ENCODE data around the gene CELF1.
"Not testable (repeated sequence)": the region's sequence is repeated elsewhere in the genome, so short reads cannot be mapped to it uniquely, and the experiment has no call there.

Gene CELF1

GRCh38 chr11:47470671-47471070 is 82.3 kb downstream of the CELF1 start:
- H3K4me2 ChIP-seq (ENCODE audit: low read length): no peak overlapping the region
- no peak overlapping the region for H3K9ac ChIP-seq (ENCODE audit: low read depth, low read length)

GRCh38 chr11:47469361-47470179 is 83.4 kb downstream of the CELF1 start:
- Histone ChIP-seq H3K9me3 (replicated peaks; ENCODE audit: low read length) (no peaks in the 10 kb centered on the region), H3K4me3 (ENCODE audit: low read length) (no peak overlapping the region), H3K9ac (ENCODE audit: low read depth, low read length) (no peak overlapping the region), H3K36me3 (ENCODE audit: insufficient read depth, low read length) (peaks cover 68% of the 10 kb centered on the region), H3K4me1 (ENCODE audit: control insufficient read depth, insufficient read depth, low read length) (peaks cover 42% of the 10 kb centered on the region), H3K27me3 (ENCODE audit: control insufficient read depth, insufficient read depth, low read length) (no peaks in the 10 kb centered on the region), H3K4me2 (ENCODE audit: low read length) (no peak overlapping the region)

More at GRCh38 chr11:47470671-47471070, 82.3 kb downstream of the CELF1 start:
- H3K4me3 ChIP-seq (ENCODE audit: low read length): no peak overlapping the region
- H3K9me3 ChIP-seq (replicated peaks; ENCODE audit: low read length): no peaks in the 10 kb centered on the region
- H3K27me3 ChIP-seq (ENCODE audit: control insufficient read depth, insufficient read depth, low read length): no peaks in the 10 kb centered on the region
- H3K36me3 ChIP-seq (ENCODE audit: insufficient read depth, low read length): peaks cover 73% of the 10 kb centered on the region
- H3K4me1 ChIP-seq (ENCODE audit: control insufficient read depth, insufficient read depth, low read length): peaks cover 31% of the 10 kb centered on the region

GRCh38 chr11:47468598-47469214 is 84.2 kb downstream of the CELF1 start:
- Histone ChIP-seq H3K36me3 (ENCODE audit: insufficient read depth, low read length) (peaks cover 70% of the 10 kb centered on the region), H3K4me1 (ENCODE audit: control insufficient read depth, insufficient read depth, low read length) (peaks cover 46% of the 10 kb centered on the region), H3K4me2 (ENCODE audit: low read length) (no peak overlapping the region), H3K4me3 (ENCODE audit: low read length) (no peak overlapping the region), H3K27me3 (ENCODE audit: control insufficient read depth, insufficient read depth, low read length) (no peaks in the 10 kb centered on the region), H3K9ac (ENCODE audit: low read depth, low read length) (no peak overlapping the region), H3K9me3 (replicated peaks; ENCODE audit: low read length) (no peaks in the 10 kb centered on the region)

DNA sequence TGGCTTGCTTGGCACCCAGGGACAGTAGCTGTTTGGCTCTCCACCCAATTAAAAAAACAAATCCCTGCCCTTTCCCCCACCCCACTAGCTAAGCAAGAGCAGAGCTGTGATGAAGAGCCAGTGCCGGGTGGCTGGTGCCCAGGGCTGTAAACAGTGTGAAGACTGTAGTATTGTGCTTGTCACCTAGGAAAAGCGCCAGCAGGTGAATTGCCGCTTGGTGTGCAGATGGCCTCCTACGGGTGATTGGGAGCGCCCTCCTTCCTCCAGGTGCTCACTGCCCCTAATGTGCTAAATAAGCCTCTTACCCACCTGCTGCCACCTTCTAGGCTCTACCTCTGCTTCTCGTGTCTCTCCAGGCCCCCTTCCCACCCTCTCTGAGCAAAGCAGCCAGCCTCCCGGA is 85.6 kb downstream of the CELF1 start:
- Histone ChIP-seq H3K4me2 (ENCODE audit: low read length) (peak overlapping the region; percentile 67), H3K4me1 (ENCODE audit: control insufficient read depth, insufficient read depth, low read length) (peaks cover 46% of the 10 kb centered on the region), H3K9me3 (replicated peaks; ENCODE audit: low read length) (no peaks in the 10 kb centered on the region), H3K9ac (ENCODE audit: low read depth, low read length) (no peak overlapping the region), H3K27me3 (ENCODE audit: control insufficient read depth, insufficient read depth, low read length) (no peaks in the 10 kb centered on the region), H3K4me3 (ENCODE audit: low read length) (no peak overlapping the region), H3K36me3 (ENCODE audit: insufficient read depth, low read length) (peaks cover 57% of the 10 kb centered on the region)

- H3K9ac ChIP-seq (ENCODE audit: low read depth, low read length): peak overlapping the region; percentile 45
- peaks cover 46% of the 10 kb centered on the region for H3K4me1 ChIP-seq (ENCODE audit: control insufficient read depth, insufficient read depth, low read length)
- H3K36me3 ChIP-seq (ENCODE audit: insufficient read depth, low read length): peaks cover 51% of the 10 kb centered on the region
- peak overlapping the region; percentile 67 for H3K4me2 ChIP-seq (ENCODE audit: low read length)
- no peaks in the 10 kb centered on the region for H3K27me3 ChIP-seq (ENCODE audit: control insufficient read depth, insufficient read depth, low read length)
- H3K9me3 ChIP-seq (replicated peaks; ENCODE audit: low read length): no peaks in the 10 kb centered on the region
- H3K4me3 ChIP-seq (ENCODE audit: low read length): no peak overlapping the region
Observed at GRCh38 chr11:47466701-47467250, 86.2 kb downstream of the CELF1 start.

- Histone ChIP-seq H3K4me2 (ENCODE audit: low read length) (peak overlapping the region; percentile 67), H3K36me3 (ENCODE audit: insufficient read depth, low read length) (peaks cover 45% of the 10 kb centered on the region), H3K9ac (ENCODE audit: low read depth, low read length) (peak overlapping the region; percentile 45), H3K27me3 (ENCODE audit: control insufficient read depth, insufficient read depth, low read length) (no peaks in the 10 kb centered on the region), H3K4me3 (ENCODE audit: low read length) (no peak overlapping the region), H3K4me1 (ENCODE audit: control insufficient read depth, insufficient read depth, low read length) (peaks cover 48% of the 10 kb centered on the region), H3K9me3 (replicated peaks; ENCODE audit: low read length) (no peaks in the 10 kb centered on the region)
Observed at GRCh38 chr11:47466201-47466600, 86.7 kb downstream of the CELF1 start.

GRCh38 chr11:47464483-47464882 is 88.4 kb downstream of the CELF1 start:
- no peak overlapping the region for H3K4me3 ChIP-seq (ENCODE audit: low read length)
- H3K27me3 ChIP-seq (ENCODE audit: control insufficient read depth, insufficient read depth, low read length): no peaks in the 10 kb centered on the region
- peaks cover 32% of the 10 kb centered on the region for H3K36me3 ChIP-seq (ENCODE audit: insufficient read depth, low read length)
- no peak overlapping the region for H3K9ac ChIP-seq (ENCODE audit: low read depth, low read length)
- peaks cover 56% of the 10 kb centered on the region for H3K4me1 ChIP-seq (ENCODE audit: control insufficient read depth, insufficient read depth, low read length)
- no peak overlapping the region for H3K4me2 ChIP-seq (ENCODE audit: low read length)
- H3K9me3 ChIP-seq (replicated peaks; ENCODE audit: low read length): no peaks in the 10 kb centered on the region

GRCh38 chr11:47461876-47462275 is 91.1 kb downstream of the CELF1 start:
- Histone ChIP-seq H3K9ac (ENCODE audit: low read depth, low read length) (no peak overlapping the region), H3K4me1 (ENCODE audit: control insufficient read depth, insufficient read depth, low read length) (peaks cover 37% of the 10 kb centered on the region), H3K36me3 (ENCODE audit: insufficient read depth, low read length) (peaks cover 21% of the 10 kb centered on the region), H3K4me2 (ENCODE audit: low read length) (no peak overlapping the region), H3K9me3 (replicated peaks; ENCODE audit: low read length) (no peaks in the 10 kb centered on the region), H3K4me3 (ENCODE audit: low read length) (no peak overlapping the region), H3K27me3 (ENCODE audit: control insufficient read depth, insufficient read depth, low read length) (no peaks in the 10 kb centered on the region)

DNA sequence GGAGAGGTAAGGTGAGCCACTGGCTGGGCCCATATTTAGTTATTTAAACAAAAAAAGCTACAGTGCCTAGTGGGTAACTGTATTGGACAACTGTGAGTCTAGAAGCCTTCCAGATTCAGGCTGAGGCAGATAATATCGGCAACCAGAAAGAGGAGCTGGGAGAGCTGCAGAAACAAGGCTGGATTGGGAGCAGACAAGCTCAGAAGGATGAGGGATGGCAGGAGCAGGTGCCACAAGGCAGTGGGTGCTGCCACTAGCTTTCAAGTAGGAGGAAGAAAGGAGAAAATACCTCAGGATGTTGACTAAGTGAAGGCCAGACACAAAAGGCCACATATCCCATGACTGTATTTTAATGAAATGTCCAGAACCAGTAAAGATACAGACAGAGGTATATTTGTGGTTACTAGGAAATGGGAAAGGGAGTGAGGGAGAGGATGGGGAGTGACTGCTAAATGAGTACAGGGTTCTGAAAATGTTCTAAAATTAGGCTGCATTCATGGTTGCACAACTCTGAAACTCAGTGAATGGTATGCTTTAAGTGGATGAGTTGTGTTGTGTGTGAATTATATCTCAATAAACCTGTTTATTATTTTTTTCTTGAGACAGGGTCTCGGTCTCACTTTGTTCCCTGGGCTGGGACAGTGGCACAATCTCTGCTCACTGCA is 92.2 kb downstream of the CELF1 start:
- Histone ChIP-seq H3K4me1 (ENCODE audit: control insufficient read depth, insufficient read depth, low read length) (peaks cover 26% of the 10 kb centered on the region), H3K9me3 (replicated peaks; ENCODE audit: low read length) (no peaks in the 10 kb centered on the region), H3K9ac (ENCODE audit: low read depth, low read length) (no peak overlapping the region), H3K4me3 (ENCODE audit: low read length) (no peak overlapping the region), H3K27me3 (ENCODE audit: control insufficient read depth, insufficient read depth, low read length) (no peaks in the 10 kb centered on the region), H3K4me2 (ENCODE audit: low read length) (no peak overlapping the region), H3K36me3 (ENCODE audit: insufficient read depth, low read length) (peaks cover 21% of the 10 kb centered on the region)

DNA sequence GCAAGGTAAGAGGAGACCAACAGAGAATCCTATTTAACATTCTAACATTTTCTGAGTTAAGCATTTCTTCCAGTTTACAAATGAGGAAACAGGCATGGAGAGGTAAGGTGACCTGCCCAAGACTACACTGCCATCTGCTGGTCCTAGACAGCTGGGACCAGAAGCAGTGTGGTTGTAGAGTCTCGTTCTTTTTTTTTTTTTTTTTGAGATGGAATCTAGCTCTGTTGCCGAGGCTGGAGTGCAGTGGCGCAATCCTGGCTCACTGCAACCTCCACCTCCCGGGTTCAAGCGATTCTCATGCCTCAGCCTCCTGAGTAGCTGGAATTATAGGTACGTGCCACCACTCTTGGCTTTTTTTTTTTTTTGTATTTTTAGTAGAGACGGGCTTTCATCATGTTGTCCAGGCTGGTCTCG is 98.7 kb downstream of the CELF1 start:
- H3K27me3 ChIP-seq (ENCODE audit: control insufficient read depth, insufficient read depth, low read length); H3K4me1 ChIP-seq (ENCODE audit: control insufficient read depth, insufficient read depth, low read length); H3K4me3 ChIP-seq (ENCODE audit: low read length); H3K9ac ChIP-seq (ENCODE audit: low read depth, low read length); H3K36me3 ChIP-seq (ENCODE audit: insufficient read depth, low read length); H3K9me3 ChIP-seq (replicated peaks; ENCODE audit: low read length); H3K4me2 ChIP-seq (ENCODE audit: low read length): not testable (repeated sequence)

DNA sequence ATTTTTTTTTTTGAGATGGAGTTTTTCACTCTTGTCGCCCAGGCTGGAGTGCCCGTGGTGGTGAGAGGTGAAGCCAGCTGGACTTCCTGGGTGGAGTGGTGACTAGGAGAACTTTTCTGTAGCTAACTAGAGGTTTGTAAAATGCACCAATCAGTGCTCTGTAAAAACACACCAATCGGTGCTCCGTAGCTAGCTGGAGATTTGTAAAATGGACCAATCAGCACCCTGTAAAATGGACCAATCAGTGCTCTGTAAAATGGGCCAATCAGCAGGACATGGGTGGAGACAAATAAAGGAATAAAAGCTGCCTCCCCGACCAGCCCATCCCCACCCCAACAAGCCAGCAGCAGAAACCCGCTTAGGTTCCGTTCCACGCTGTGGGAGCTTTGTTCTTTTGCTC is 99.6 kb downstream of the CELF1 start:
- Histone ChIP-seq H3K9me3 (replicated peaks; ENCODE audit: low read length) (no peaks in the 10 kb centered on the region), H3K27me3 (ENCODE audit: control insufficient read depth, insufficient read depth, low read length) (no peaks in the 10 kb centered on the region), H3K4me1 (ENCODE audit: control insufficient read depth, insufficient read depth, low read length) (peaks cover 11% of the 10 kb centered on the region), H3K4me2 (ENCODE audit: low read length) (no peak overlapping the region), H3K9ac (ENCODE audit: low read depth, low read length) (no peak overlapping the region), H3K4me3 (ENCODE audit: low read length) (no peak overlapping the region), H3K36me3 (ENCODE audit: insufficient read depth, low read length) (no peaks in the 10 kb centered on the region)
